ENCODE results near the gene ATE1.
"Not testable (repeated sequence)": the region's sequence is repeated elsewhere in the genome, so short reads cannot be mapped to it uniquely, and the experiment has no call there.

DNA sequence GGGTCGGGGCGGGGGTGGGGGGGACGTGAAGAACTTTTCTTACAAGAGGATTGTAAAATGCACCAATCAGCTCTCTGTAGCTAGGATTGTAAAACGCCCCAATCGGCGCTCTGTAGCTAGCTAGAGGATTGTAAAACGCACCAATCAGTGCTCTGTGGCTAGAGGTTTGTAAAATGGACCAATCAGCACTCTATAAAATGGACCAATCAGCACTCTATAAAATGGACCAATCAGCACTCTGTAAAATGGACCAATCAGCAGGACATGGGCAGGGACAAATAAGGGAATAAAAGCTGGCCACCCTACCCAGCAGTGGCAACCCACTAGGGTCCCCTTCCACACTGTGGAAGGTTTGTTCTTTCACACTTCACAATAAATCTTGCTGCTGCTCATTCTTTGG, 9.0 kb downstream of the ATE1 start:
- not testable (repeated sequence) for TF ChIP-seq POLR2AphosphoS5, POLR2A (IDR thresholded peaks at IDR 0.05)
- TF ChIP-seq, protein P1, sequence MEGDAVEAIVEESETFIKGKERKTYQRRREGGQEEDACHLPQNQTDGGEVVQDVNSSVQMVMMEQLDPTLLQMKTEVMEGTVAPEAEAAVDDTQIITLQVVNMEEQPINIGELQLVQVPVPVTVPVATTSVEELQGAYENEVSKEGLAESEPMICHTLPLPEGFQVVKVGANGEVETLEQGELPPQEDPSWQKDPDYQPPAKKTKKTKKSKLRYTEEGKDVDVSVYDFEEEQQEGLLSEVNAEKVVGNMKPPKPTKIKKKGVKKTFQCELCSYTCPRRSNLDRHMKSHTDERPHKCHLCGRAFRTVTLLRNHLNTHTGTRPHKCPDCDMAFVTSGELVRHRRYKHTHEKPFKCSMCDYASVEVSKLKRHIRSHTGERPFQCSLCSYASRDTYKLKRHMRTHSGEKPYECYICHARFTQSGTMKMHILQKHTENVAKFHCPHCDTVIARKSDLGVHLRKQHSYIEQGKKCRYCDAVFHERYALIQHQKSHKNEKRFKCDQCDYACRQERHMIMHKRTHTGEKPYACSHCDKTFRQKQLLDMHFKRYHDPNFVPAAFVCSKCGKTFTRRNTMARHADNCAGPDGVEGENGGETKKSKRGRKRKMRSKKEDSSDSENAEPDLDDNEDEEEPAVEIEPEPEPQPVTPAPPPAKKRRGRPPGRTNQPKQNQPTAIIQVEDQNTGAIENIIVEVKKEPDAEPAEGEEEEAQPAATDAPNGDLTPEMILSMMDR (IDR thresholded peaks at IDR 0.05), result not testable (repeated sequence)

All from sigmoid colon (tissue), 4 donors.